HG03442 (cell line): Measurements from ENCODE around the gene ELMOD1.

Source experiments
- ATAC-seq: cut with Tn5 transposase; IDR thresholded peaks from one replicate; pipeline ENCODE4 v1.9.1; 2021; ENCODE audit warnings: mild to moderate bottlenecking, moderate library complexity; ENCODE audit not compliant: unreplicated experiment

Gene ELMOD1

DNA sequence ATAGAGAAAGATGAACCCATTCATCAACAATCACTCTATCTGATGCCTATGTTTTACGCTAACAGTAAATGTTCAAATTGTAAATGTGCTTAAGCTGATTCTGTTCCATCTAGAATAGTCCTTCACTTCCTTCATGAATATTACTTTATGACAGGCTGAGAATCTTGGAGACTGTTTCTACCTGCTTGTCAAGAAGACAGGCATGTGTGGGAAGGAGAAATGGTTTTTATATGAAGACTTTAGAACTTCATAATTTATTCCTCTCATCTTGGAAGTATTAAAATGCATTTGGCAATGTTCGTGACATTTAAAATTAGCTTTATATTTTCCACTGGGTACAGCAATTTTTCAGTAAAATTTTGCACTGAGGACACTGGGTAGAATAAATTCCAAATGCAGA, 41.0 kb downstream of the ELMOD1 start:
- ATAC-seq, result no peak

DNA sequence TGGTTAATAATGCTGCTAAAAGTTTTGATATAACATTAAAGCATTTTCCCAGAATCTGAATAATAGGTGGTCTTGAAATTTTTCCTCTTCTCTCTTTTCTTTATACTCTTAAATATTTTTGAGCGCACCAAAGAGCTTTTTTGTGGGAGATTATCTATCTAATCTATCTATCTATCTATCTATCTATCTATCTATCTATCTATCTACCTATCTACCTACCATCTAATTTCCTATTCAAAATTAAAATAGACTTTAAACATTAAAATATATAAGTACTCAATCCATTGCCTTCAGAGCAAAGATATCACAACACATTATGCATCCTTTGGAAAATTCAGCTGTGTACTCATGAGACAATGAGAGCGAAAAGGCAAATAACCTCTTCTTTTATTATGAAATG, 55.8 kb downstream of the ELMOD1 start:
- no peak for ATAC-seq

DNA sequence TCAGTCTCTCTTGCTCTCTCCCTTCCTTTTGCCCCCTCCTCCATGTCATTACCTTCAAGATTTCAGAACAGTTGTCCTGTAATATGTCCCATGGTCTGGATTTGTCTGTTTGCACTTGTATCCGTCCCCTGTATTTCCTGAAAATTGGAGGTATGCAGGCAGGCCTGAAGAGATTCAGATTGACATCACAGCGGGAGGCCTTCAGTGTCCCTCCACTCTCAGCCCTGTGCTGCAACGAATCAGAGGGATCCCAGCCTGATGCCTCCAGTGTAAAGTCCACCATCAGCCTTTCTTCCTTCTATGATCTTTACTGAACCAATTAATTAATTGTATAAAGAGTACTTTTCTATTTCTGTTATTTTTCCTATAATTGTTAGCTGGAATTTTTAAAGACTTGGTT, 57.3 kb downstream of the ELMOD1 start:
- no peak for ATAC-seq

DNA sequence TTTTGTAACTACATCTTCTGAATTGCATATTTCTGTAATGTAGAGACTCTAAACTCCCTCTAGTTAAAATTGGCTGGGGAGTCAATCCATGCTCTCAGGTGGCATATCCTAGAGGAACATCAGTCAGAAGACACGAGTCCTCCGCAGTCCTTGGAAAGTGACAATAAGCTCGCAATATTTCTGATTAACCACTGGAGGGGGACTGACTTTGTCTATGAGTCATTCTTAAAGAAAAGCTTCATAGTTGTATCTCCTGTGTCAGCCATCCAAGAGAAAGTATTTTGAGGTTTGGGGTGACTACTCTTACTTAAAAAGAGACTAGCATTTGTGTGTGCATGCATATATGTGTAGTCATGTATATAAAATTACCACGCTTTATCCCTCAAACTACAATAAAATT, 60.7 kb downstream of the ELMOD1 start:
- no peak for ATAC-seq

DNA sequence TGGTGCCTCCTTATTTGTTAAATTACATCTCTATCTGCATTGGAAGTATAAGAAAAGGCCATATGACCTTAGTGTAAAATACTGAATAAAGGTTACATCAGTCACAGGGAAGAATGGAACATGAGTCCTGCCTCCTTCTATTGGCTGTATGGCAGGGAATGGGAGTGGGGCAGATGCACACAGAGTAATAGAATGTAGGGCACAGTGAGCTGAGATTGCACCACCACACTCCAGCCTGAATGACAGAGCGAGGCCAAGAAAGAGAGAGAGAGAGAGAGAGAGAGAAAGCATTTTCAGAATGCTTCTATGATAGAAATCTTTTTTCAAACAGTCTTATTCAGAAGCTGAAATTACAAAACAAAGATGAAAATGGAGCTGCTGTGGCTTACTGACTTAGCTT, 62.1 kb downstream of the ELMOD1 start:
- no peak for ATAC-seq

DNA sequence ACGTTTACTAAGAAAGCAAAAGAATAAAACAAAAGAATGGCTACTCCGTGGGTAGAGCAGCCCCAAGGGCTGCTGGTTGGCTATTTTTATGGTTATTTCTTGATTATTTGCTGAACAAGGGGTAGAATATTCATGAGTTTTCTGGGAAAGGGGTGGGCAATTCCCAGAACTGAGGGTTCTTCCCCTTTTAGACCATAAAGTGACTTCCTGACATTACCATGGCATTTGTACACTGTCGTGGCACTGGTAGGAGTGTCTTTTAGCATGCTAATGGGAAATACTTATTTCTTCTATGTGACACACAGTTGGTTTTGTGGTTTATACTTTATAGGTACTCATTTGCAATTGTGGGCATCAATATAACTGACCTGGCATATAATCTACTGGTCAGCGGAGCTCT, 64.7 kb downstream of the ELMOD1 start:
- ATAC-seq, result no peak

DNA sequence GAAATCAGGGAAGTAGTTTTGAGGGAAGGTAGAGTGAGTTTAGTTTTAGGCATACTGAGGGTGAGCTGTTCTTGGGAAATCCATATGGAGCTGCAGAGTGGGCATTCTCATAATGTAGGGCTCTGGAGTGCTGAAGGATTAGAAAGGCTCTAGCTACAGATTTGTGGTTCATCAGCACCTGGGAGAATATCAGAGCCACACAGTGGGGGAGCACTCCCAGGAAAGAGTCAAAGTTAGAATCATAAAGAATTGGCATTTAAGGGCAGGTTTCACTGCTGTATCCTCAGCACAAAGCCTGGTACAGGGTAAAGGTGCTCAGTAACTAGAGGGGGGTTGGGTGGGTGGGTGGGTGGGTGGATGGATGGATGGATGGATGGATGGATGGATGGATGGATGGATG, 68.4 kb downstream of the ELMOD1 start:
- no peak for ATAC-seq

DNA sequence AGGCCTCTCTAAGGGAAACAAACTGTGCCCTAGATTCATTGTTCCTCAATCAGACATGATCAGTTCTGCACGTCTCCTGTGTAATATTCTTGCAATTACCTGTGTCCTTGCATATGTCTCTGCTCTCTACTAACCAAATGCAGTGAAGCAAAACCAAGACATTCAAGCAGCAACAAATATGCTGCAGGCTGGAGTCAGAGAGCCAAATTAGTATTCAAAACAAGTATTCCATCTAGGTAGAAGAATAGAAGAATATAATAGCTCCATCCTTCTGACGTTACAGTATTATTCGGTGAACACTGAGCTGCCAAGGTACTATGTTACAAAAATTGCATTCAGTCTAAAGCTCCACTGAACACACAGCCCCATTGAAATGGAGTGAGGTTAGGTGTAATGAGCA, 69.1 kb downstream of the ELMOD1 start:
- ATAC-seq, result no peak

DNA sequence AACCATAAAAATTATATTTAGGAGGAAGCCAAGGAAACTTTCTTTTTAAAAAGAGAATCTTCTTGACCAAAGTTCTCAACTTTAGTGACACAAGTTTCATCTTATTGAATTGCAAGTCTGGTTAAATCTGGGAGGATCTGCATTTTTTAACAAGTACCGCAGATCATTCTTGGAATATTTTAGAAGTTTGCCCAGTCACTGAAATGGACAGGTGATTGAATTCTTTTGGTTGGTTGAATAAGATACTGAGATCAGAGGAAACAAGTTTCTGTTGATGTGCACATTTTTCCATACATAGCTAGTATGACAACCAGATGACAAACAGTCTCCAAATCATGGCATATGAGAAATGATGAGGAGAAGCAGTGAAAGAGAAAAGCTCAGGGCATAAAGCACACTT, 70.7 kb downstream of the ELMOD1 start:
- no peak for ATAC-seq

DNA sequence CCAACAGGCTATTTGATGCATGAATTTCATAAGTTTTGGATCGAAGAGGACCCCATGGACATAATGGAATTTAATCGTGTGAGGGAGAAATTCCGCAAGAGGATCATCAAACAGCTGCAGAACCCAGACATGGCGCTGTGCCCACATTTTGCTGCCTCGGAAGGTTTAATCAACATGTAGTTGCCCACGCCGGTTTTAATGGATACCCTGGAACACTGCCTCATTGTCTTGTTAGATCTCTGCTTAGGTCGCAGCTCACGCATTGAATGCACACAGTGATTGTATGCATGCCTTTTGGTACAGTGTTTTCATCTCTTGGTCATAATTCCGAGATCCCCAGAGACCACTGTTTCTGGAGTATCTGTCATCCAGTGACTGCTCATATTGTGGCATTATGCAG, 74.1 kb downstream of the ELMOD1 start:
- ATAC-seq, result no peak

DNA sequence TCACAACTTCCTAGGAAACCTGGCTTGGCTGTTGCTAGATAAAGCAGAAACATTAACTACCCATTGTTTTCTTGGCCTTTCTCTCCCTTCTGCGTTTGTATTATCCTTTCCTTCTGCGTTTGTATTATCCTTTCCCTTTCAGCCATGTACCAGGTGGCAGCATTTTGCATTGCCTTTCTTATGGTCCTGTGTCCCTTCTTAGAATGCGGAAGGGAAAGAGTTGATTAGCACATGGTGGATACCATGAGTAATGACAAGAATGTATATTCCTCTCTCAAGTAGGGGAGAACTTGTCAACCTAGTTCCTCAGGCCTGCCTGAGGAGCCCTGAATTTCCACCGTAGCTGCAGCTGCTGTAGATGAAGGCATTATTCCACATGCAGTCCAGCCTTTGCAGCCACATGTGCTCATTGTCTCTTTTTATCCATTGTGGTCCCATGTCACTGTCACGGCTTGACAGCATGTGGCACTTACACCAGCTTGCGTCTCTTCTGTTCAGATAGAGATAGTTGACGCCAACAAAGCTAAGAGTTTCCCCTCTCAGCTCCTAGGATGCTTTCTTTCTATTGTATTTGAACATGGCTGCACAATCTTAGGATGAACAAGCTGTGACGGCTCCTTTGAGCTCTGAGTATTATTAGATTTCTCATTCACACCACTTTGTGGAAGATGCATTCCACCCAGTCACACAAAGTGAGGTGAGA, 76.1 kb downstream of the ELMOD1 start:
- ATAC-seq, result no peak

DNA sequence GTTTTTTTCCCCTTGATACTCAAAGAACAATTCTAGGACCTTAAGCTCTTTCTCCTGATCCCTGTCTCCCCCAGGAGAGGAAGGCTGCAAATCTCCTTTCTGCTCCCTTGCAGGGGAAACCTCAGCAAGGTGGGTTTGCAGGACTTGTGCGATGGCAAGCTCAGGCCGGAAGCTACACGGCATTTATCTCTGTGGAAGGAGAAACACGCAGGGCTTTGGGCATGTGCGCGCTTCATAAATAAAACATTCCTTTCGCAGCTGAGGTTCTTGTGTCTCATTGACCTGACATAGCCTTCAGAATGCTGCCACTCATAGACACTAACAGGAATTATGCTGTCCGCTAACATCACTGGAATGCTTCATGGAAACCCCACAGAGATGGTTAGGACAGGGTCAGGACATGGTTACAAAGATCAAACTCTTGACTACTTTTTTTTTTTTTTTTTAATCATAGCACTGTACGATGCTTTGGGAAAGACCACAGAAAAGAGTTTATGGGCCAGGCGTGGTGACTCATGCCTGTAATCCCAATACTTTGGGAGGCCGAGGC, 78.3 kb downstream of the ELMOD1 start:
- ATAC-seq, result no peak

DNA sequence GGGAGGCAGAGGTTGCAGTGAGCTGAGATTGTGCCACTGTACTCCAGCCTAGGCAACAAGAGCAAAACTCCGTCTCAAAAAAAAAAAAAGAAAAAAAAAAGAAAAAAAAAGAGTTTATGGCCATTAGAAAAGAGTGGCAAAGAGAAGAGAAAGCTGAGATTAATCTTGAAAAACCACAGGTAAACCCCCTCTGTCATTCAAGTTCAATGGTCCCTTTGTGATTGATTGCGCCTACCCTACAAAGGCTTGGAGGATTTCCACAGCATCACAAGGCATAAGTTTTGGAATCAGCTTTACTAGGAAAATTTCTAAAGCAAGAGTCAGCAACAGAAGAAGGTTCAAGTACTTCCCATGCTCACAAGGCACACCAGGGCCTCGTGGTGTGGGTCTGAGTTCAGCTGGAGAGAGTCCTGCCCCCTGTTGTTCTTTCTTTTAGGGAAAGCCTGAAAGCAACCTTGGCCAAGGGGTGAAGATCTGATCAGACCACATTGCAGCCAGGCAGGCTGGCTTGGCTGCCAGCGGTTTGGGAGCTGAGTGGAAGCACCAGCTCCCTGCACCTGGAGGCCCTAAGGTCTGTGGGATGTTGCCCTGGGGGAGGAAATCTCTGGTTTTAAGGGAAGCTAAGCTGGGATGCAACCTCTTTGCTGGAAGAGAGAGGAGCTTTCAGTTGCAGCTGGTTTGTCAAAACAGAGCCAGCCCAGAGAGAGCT, 79.1 kb downstream of the ELMOD1 start:
- no peak for ATAC-seq

DNA sequence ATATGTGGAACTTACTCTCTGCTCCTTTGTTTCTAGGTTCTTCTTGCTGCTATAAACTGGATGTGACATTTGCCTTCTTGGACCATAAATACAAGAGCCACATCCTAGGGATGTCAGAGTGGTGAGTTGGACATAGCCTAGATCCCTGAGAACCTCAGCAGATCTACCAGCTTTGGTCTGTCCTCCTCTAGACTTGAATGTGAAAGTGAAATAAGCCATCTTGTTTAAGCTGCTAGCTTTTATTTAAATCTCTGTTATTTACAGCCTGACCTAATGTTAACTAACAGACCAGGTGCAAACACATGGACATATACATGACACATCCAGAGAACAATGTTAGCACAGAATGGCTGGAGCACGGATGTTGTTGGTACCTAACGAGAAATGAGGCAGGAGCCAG, 85.0 kb downstream of the ELMOD1 start:
- no peak for ATAC-seq

DNA sequence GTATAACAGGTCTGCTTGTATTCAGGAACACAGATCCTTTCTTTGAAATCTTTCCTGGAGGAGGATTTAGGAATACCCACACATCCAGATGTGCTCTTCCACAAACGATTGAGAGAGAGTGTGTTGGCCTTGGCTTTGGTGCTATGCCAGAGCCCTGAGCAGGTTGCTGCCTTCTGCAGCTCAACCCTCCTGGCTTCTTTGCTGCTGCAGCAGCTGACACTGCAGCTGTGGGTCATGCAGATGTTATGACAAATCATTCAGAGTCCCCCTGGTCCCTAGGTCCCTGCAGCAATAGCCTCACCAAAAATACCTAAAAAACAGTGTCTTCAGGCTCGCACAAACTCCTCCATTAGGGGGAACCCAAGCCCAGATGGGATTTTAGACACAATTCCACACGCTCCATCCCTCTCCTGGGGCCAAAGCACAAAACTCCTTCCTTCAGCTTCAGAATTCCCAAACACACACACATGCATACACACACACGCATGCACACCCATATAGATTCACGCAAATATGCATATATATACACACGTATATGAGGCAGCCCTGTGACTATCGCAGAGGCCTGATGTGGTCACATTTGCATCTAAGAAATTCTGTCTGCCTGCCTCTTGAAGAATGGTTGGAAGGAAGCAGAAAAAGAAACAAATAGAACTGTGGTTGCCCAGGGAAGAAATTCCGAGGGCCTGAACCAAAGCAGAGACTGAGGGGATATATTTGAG, 85.5 kb downstream of the ELMOD1 start:
- ATAC-seq, result no peak

DNA sequence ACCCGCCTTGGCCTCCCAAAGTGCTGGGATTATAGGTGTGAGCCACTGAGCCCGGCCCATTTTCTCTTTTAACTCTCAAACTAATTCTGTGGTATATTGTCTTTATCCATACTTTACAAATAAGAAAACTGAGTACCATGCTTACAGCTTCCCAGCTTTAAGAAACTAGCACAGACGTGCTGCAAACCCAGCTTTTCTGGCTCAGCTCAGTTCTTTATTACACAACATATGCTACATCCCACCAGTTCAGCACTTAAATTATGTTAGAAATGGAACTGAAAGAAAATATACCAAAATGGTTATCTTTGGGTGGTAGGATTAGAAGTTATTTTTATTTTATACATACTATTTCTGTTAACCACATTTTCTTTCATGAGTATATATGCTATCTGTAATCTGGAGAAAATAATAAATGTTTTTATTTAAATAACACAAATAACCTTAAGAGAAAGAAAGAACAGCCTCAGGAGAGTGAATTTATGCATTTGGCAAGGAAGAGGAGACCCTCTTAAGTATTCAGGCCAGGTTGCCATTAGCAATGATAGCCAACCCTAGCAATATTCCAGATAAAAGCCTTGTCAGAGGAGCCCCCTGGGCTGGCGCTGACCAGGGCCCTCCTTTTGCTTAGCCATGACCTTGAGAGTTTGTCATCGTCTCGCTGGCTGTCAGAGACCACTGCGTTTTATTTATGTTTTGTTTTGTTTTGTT, 87.1 kb downstream of the ELMOD1 start:
- ATAC-seq, result no peak

DNA sequence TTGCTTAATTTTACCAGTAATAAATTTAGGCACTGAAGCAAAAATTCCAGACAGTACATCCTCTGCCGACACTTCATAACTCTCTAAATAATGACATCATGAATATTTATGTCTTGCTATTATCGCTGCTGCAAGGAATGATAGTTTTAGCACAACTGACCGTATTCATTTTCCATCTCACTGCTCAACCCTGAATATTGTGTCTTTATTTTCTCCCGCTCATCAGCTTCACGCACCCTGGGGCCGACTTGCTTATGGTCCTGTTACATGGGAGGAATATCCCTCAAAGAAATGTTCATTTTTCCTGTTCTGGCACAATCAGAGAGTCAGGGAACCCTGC, 87.7 kb downstream of the ELMOD1 start:
- no peak for ATAC-seq

DNA sequence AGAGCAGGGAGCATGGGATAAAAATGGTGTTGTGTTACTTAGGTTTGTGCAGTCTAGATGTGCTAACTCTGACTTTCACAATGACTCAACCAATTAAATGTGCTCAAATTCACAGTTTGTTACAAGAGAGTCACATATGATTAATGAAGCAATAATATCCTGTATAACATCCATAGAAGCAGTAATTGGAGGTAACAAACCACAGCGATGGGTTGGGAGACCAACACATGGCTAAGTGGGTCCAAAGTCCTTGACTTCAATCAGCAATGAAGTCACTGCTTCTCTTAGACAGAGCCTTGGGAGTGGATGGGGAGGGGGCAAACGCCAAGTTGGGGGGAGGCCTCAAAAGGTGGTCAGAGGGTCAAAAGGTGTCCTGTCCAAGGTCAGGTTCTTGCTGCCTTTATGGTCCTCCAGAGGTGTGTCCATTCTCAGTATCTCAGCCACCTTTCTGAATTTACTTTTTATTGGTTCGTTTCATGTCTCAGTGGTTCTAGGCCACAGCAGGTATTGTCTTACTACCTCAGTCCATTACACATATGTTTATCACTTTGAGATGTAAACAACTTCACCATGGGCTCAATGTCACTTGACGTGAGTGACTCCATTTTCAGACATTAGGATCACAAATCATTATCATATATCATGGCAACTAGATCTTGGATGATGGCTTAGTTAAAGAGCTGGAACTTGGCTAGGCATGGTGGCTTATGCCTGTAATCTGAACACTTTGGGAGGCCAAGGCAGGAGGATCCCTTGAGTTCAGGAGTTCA, 88.5 kb downstream of the ELMOD1 start:
- ATAC-seq, result no peak

DNA sequence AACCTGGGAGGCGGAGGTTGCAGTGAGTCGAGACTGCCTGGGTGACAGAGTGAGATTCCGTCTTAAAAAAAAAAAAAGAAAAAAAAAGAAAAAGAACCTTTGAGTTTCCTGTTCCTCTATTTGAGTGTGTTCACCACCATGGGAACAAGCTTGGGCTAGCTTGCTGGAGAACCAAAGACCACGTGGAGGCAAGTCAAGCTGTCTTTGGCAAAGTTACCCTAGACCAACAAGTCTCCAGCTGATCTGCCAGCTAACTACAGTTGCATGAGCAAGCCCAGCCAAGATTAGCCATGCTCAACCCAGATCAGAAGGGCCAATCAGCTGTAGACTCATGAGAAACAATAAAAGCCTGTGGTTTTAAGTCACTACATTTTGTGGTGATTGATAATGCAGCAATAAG, 91.2 kb downstream of the ELMOD1 start:
- ATAC-seq, result no peak

DNA sequence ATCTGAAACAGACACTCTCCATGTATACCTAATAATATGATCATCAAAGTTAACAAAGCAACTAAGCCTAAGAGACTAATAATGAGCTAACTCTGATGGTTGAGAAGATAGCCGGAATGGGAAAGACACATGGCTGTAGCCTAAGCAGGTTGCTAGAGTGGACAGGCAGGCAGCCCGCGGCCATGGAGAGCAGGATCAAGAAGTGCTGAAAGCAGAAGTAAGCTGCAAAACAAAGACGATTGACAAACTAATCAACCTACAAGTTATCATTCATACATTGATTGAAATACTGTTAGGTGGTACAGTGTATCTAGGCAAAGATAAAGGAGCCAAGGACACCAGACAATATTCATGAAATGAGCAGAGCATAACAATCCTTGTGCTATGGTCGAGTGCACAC, 91.6 kb downstream of the ELMOD1 start:
- no peak for ATAC-seq

DNA sequence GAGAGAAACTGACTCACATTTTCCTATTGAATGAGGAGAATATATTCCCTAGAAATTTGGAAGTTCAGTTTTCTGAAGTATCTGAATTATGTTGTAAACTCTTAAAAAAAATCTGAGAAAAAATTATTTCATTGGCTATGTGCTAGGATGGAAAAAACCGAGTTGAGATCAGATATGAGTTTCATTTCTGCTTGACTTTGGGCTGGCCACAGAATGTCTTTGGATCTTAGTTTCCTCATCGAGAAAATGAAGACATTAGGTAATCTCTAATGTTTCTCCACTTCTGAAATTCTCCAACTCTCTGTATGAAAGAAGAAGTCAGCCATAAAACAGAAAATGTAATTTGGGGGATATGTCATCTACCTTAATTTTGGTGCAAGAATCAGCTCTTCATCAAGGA, 92.1 kb downstream of the ELMOD1 start:
- no peak for ATAC-seq
